Endothelial cell of umbilical vein (primary cell): ENCODE measurements around the gene CNTRL. TPM values are rescaled to one million over a fixed set of nuclear protein-coding genes. Genes with fewer than 3 reads are reported as not detected.

ENCODE experiments used
- BruUV-seq: library from RNA; stranded (reverse); fragments of 400-500 nt; replicated peaks from 2 replicates; lab custom pipeline; 2021; lab: Mats Ljungman, UMichigan
- CTCF ChIA-PET: fragments of 300-600, 350-600 bp; sonication (Branson Sonifier 250); formaldehyde crosslinking; loops from one replicate; lab custom pipeline; 2021; ENCODE audit warnings: antibody characterized with exemption, inconsistent platforms; lab: Charles Lee
- POLR2A ChIA-PET: fragments of 300-600, 350-600 bp; sonication (Branson Sonifier 250); formaldehyde crosslinking; loops from one replicate; lab custom pipeline; 2021; ENCODE audit warnings: antibody characterized with exemption, inconsistent platforms; lab: Charles Lee
- DNase-seq: peaks from one replicate; pipeline ENCODE4 v3.0.0-alpha.2; 2011; ENCODE audit warnings: low read depth, low spot score
- FAIRE-seq: peaks from 2 replicates; lab custom pipeline; 2011; peaks lifted over from hg19 to GRCh38; lab: Jason Lieb, UNC
- H2AFZ ChIP-seq: 2 replicates; pipeline ENCODE4 v1.6.0; 2012; ENCODE audit warnings: low read depth, low read length, control low read depth, inconsistent platforms
- H3K27ac ChIP-seq: 2 replicates; pipeline ENCODE4 v1.5.1; 2011; ENCODE audit warnings: low read depth, mild to moderate bottlenecking, control low read depth, low read length, moderate library complexity; ENCODE audit not compliant: insufficient read depth
- H3K27me3 ChIP-seq, 2 experiments: 2 replicates each; pipeline versions ENCODE4 v1.6.0 to v1.6.1; 2011; ENCODE audit warnings: low read length in 2 of 2, mixed read lengths in 1 of 2; ENCODE audit not compliant: control insufficient read depth in 2 of 2, insufficient read depth in 2 of 2
- H3K36me3 ChIP-seq, 2 experiments: 2 replicates in 1 of 2; 3 replicates in 1 of 2; pipeline ENCODE4 v1.5.1; 2011; ENCODE audit warnings: low read length in 2 of 2, mild to moderate bottlenecking in 1 of 2, moderate library complexity in 1 of 2; ENCODE audit not compliant: control insufficient read depth in 2 of 2, insufficient read depth in 2 of 2; ENCODE audit errors: extremely low read depth in 1 of 2
- H3K4me1 ChIP-seq: 3 replicates; pipeline ENCODE4 v1.5.1; 2011; ENCODE audit warnings: mild to moderate bottlenecking, low read length; ENCODE audit not compliant: control insufficient read depth, insufficient read depth; ENCODE audit errors: extremely low read depth
- H3K4me2 ChIP-seq: 2 replicates; pipeline ENCODE4 v1.6.1; 2011; ENCODE audit warnings: low read length, control low read depth, mixed read lengths; ENCODE audit not compliant: insufficient read depth
- H3K4me3 ChIP-seq, 3 experiments: fragments of 200-600 bp in 1 of 3; sonication (generic), shearing (Covaris generic) in 1 of 3; replicated peaks in 1 of 3; 2 replicates each; pipeline ENCODE4 v1.5.1; 2011 to 2016; ENCODE audit warnings: control low read depth in 3 of 3, low read length in 3 of 3, mild to moderate bottlenecking in 2 of 3, inconsistent platforms in 1 of 3, low read depth in 1 of 3, moderate library complexity in 1 of 3; ENCODE audit not compliant: insufficient read depth in 1 of 3
- H3K79me2 ChIP-seq: 2 replicates; pipeline ENCODE4 v1.6.0; 2012; ENCODE audit warnings: low read length, inconsistent platforms; ENCODE audit not compliant: control insufficient read depth, insufficient read depth
- H3K9ac ChIP-seq: replicated peaks from 2 replicates; pipeline ENCODE3; 2011; ENCODE audit warnings: low read length, control low read depth; ENCODE audit not compliant: insufficient read depth; ENCODE audit errors: extremely low read depth
- H3K9me1 ChIP-seq: replicated peaks from 3 replicates; pipeline ENCODE4 v1.6.0; 2011; ENCODE audit warnings: mild to moderate bottlenecking, low read length; ENCODE audit not compliant: control insufficient read depth, insufficient read depth; ENCODE audit errors: extremely low read depth
- H3K9me3 ChIP-seq: replicated peaks from 2 replicates; pipeline ENCODE4 v1.5.1; 2012; ENCODE audit warnings: low read length, inconsistent platforms; ENCODE audit not compliant: control insufficient read depth, insufficient read depth
- H4K20me1 ChIP-seq: replicated peaks from 2 replicates; pipeline ENCODE3; 2011; ENCODE audit warnings: mild to moderate bottlenecking, low read length; ENCODE audit not compliant: control insufficient read depth, insufficient read depth; ENCODE audit errors: extremely low read depth
- EZH2 ChIP-seq: IDR thresholded peaks from 2 replicates; pipeline ENCODE4 v1.6.1; 2012; ENCODE audit warnings: borderline replicate concordance, low read depth, mild to moderate bottlenecking, moderate library complexity, low read length, inconsistent platforms; ENCODE audit not compliant: severe bottlenecking
- FOS ChIP-seq: IDR thresholded peaks from 2 replicates; pipeline ENCODE4 v1.6.1; 2011; ENCODE audit warnings: mild to moderate bottlenecking, low read length, moderate library complexity, borderline replicate concordance; ENCODE audit not compliant: insufficient read depth
- GATA2 ChIP-seq: IDR thresholded peaks from 2 replicates; pipeline ENCODE4 v1.7.0; 2011; ENCODE audit warnings: low read depth, mild to moderate bottlenecking, moderate library complexity, mixed read lengths, low read length; ENCODE audit not compliant: insufficient read length, insufficient read depth
- JUN ChIP-seq: IDR thresholded peaks from 2 replicates; pipeline ENCODE4 v1.6.1; 2011; ENCODE audit warnings: borderline replicate concordance, low read depth; ENCODE audit not compliant: insufficient read length, insufficient read depth
- MYC ChIP-seq: IDR thresholded peaks from one replicate; pipeline ENCODE4 v1.6.1; 2011; ENCODE audit warnings: mild to moderate bottlenecking, low read depth, low read length
- POLR2A ChIP-seq: IDR thresholded peaks from 2 replicates; pipeline ENCODE4 v1.6.1; 2012; ENCODE audit warnings: low read depth, mild to moderate bottlenecking, control low read depth, low read length
- POLR2AphosphoS5 ChIP-seq: IDR thresholded peaks from 2 replicates; pipeline ENCODE4 v1.6.1; 2012; ENCODE audit warnings: low read depth, mild to moderate bottlenecking, control low read depth, low read length, moderate library complexity; ENCODE audit not compliant: insufficient read depth
- dilution Hi-C: fragments of 300-500 bp; cut with MboI; formaldehyde crosslinking; loops from one replicate; pipeline ENCODE4 v1.15.0; 2019; ENCODE audit warnings: low sequenced_read_pairs; ENCODE audit not compliant: extremely low pct_ligation_motif_present
- intact Hi-C: fragments of 100-400 bp; cut with micrococcal nuclease; formaldehyde crosslinking; loops from one replicate; pipeline ENCODE4 v1.10.0; 2022
- polyA plus RNA-seq, 4 experiments: library from polyadenylated mRNA; depleted of rRNA in 3 of 4; stranded (reverse) in 3 of 4; unstranded in 1 of 4; fragments of >200 nt; gene quantifications; 2 replicates each; pipeline versions ENCODE4 v1.2.1 to v1.2.3, GENCODE V29; 2011 to 2012; ENCODE audit warnings: missing spikeins in 1 of 4
- total RNA-seq: library from RNA; stranded (reverse); gene quantifications from 2 replicates; pipeline ENCODE4 v1.2.3, GENCODE V29; 2021
- TF ChIP-seq, protein P1 (sequence below): IDR thresholded peaks from 2 replicates; pipeline ENCODE4 v1.6.1; 2011; ENCODE audit not compliant: insufficient read depth, insufficient read length
- TF ChIP-seq, protein P2 (sequence below), 2 donors: IDR thresholded peaks; 1 replicate in 1 of 2; 2 replicates in 1 of 2; pipeline ENCODE4 v1.5.1; 2011; ENCODE audit warnings: low read length in 2 of 2, mild to moderate bottlenecking in 2 of 2, moderate library complexity in 2 of 2, control low read depth in 1 of 2, inconsistent platforms in 1 of 2, low read depth in 1 of 2; ENCODE audit not compliant: insufficient read depth in 1 of 2; ENCODE audit errors: extremely low read depth in 1 of 2

Gene CNTRL
- total and polyA plus RNA-seq, 2 donors (not counting 3 experiments of a cell fraction or from before 2014, with no cell fraction given) = 6.1 to 21.8 TPM

DNA sequence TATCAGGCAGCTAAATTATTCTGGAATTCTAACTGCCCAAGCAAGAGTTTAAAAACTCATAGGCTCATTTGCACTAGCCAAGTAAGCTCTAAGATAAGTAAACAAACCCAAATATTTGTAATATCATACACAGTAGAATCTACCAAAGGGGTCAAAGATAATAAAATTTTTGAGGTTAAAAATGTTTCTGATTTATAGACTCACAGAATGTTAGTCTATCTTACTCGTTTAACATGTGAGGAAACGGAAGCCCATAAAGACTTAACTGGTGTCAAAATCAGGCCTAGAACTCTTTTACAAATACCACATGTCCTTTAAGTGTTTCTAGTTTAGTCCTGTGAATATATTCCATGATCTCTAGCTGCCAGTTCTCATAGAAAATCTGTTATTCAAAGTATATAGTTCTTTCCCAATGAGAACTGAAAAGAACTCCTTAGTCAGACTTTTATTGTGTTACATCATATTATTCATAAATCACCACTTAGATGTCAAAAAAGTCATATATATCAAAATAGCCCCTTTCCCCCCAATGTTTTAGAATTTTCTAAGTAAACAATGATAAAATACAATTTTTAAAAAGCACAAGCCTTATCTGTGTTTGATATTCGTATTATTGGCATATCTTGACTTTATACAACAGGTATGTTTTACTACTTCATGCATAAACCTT is 113.0 kb downstream of the CNTRL start:
- no peak for TF ChIP-seq POLR2A
- TF ChIP-seq, protein P1, sequence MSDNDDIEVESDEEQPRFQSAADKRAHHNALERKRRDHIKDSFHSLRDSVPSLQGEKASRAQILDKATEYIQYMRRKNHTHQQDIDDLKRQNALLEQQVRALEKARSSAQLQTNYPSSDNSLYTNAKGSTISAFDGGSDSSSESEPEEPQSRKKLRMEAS = no peak
- no peak for TF ChIP-seq GATA2
- no peak for TF ChIP-seq POLR2AphosphoS5
- TF ChIP-seq MYC = no peak
- TF ChIP-seq JUN = no peak
- no peak for TF ChIP-seq EZH2
- TF ChIP-seq, protein P2, sequence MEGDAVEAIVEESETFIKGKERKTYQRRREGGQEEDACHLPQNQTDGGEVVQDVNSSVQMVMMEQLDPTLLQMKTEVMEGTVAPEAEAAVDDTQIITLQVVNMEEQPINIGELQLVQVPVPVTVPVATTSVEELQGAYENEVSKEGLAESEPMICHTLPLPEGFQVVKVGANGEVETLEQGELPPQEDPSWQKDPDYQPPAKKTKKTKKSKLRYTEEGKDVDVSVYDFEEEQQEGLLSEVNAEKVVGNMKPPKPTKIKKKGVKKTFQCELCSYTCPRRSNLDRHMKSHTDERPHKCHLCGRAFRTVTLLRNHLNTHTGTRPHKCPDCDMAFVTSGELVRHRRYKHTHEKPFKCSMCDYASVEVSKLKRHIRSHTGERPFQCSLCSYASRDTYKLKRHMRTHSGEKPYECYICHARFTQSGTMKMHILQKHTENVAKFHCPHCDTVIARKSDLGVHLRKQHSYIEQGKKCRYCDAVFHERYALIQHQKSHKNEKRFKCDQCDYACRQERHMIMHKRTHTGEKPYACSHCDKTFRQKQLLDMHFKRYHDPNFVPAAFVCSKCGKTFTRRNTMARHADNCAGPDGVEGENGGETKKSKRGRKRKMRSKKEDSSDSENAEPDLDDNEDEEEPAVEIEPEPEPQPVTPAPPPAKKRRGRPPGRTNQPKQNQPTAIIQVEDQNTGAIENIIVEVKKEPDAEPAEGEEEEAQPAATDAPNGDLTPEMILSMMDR (IDR thresholded peaks at IDR 0.05; ENCODE audit: extremely low read depth in 1 of 2, insufficient read depth in 1 of 2, low read depth in 1 of 2, low read length in 2 of 2) = no peak
- no peak for TF ChIP-seq FOS
- POLR2A ChIA-PET = no interaction called here

More for the DNA sequence above, 113.0 kb downstream of the CNTRL start:
- Histone ChIP-seq H3K79me2 (peaks cover 84% of the 10 kb centered on the region), H2AFZ (no peak overlapping the region), H3K4me3 (no peak overlapping the region), H3K9me1 (peaks cover 3% of the 10 kb centered on the region), H3K36me3 (peaks cover 0 to 7% of the 10 kb centered on the region in 2 experiments), H3K4me2 (no peak overlapping the region), H3K4me1 (no peaks in the 10 kb centered on the region), H3K27ac (no peak overlapping the region), H4K20me1 (peaks cover 12% of the 10 kb centered on the region), H3K9ac (no peak overlapping the region), H3K9me3 (no peaks in the 10 kb centered on the region), H3K27me3 (no peaks in the 10 kb centered on the region)
- dilution Hi-C loops (no loop called here), intact Hi-C loops (loop anchor here (2.0 kb wide), 1 partner anchor 13 kb away; the partner anchor contains the start of gene RAB14)
- CTCF ChIA-PET = no interaction called here
- FAIRE-seq (no peak), DNase-seq (no peak)
- BruUV-seq = no TSS peak
